ENCODE data around the gene DDX18. TPM values are rescaled to one million over a fixed set of nuclear protein-coding genes. Genes with fewer than 3 reads are reported as not detected.

The DDX18 gene
- total RNA-seq, 1 donor from 2014 or later: 51.9 TPM

DNA sequence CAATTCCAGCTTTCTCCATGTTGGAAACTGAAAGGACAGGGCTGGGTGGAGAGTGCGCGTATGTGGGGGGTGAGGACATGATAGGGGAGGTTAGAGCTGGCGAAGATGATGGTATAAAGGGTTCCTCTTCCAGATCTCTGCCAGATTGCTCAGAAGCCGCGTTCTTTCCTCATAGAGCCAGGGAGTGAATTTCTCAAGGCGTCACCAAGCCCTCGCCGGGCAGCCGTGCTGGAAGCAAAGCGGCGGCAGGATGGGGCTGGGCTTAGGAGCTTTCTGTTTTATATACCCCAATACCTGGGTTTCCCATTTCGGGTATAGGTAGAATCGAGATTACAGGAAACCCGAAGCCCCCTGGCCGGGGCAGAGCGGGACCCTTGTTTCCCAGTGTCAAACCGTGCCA is 43.8 kb downstream of the DDX18 start:
- no peak for DNase-seq (ENCODE audit: low read depth)
- H3K4me3 ChIP-seq (ENCODE audit: low read depth, low read length): no peak overlapping the region
- TF ChIP-seq, protein P1, sequence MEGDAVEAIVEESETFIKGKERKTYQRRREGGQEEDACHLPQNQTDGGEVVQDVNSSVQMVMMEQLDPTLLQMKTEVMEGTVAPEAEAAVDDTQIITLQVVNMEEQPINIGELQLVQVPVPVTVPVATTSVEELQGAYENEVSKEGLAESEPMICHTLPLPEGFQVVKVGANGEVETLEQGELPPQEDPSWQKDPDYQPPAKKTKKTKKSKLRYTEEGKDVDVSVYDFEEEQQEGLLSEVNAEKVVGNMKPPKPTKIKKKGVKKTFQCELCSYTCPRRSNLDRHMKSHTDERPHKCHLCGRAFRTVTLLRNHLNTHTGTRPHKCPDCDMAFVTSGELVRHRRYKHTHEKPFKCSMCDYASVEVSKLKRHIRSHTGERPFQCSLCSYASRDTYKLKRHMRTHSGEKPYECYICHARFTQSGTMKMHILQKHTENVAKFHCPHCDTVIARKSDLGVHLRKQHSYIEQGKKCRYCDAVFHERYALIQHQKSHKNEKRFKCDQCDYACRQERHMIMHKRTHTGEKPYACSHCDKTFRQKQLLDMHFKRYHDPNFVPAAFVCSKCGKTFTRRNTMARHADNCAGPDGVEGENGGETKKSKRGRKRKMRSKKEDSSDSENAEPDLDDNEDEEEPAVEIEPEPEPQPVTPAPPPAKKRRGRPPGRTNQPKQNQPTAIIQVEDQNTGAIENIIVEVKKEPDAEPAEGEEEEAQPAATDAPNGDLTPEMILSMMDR (conservative IDR thresholded peaks at IDR 0.05; ENCODE audit: low read depth, low read length): no peak

DNA sequence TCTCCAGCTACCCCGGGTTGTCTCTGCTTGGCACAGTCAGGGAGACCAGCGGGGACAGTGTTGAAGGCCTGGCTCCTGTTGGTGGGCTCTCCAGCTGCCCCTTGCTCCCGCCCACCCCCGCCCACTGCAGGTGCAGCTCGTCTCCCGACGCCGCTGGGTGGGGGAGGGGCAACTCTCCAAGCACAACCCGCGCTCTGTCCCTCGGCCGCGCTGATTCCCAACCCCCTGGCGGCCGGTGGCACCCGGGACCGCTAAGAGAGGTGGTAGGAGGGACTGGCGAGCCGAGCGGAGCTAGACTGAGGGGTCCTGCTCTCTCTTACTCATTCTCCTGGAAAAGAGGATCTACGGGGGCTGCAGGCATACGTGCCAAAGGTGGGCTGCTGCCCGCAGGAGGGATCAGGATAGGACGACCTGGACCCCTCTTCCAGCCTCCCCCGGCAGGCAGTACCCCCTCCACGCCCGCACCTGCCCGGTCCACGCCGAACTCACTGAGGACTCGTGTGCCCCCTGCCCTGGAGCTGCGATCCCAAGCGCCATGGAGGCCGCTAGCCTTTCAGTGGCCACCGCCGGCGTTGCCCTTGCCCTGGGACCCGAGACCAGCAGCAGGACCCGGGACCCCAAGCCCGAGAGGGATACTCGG is 44.5 kb downstream of the DDX18 start:
- DNase-seq (ENCODE audit: low read depth): no peak
- TF ChIP-seq, protein P1 (conservative IDR thresholded peaks at IDR 0.05; ENCODE audit: low read depth, low read length): no peak
- no peak overlapping the region for H3K4me3 ChIP-seq (ENCODE audit: low read depth, low read length)

DNA sequence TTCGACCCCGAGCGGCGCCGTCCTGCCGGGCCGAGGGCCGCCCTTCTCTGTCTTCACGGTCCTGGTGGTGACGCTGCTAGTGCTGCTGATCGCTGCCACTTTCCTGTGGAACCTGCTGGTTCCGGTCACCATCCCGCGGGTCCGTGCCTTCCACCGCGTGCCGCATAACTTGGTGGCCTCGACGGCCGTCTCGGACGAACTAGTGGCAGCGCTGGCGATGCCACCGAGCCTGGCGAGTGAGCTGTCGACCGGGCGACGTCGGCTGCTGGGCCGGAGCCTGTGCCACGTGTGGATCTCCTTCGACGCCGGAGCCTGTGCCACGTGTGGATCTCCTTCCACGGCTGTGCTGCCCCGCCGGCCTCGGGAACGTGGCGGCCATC is 45.0 kb downstream of the DDX18 start:
- no peak for DNase-seq (ENCODE audit: low read depth)
- no peak overlapping the region for H3K4me3 ChIP-seq (ENCODE audit: low read depth, low read length)
- TF ChIP-seq, protein P1 (conservative IDR thresholded peaks at IDR 0.05; ENCODE audit: low read depth, low read length): no peak

DNA sequence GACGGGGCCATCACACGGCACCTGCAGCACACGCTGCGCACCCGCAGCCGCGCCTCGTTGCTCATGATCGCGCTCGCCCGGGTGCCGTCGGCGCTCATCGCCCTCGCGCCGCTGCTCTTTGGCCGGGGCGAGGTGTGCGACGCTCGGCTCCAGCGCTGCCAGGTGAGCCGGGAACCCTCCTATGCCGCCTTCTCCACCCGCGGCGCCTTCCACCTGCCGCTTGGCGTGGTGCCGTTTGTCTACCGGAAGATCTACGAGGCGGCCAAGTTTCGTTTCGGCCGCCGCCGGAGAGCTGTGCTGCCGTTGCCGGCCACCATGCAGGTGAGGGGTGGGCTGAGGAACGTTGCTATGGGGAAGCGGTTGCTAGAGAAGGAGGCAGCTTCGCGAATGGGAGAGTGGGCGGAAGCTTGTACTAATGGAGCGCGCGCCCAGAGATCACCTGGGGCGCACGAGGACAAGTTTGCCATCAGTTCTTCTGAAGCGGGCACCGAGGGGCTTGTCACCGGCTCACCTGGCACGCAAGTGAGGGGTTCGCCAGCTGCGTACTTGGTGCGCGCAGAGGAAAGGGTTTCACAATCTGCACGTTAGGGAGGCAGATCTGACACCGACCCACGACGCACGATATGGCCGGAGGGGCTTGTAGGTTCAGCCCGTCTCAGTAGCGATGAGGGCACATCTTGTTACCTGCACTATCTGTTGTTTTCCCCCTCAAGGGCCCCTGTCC is 45.6 kb downstream of the DDX18 start:
- no peak overlapping the region for H3K4me3 ChIP-seq (ENCODE audit: low read depth, low read length)
- DNase-seq (ENCODE audit: low read depth): no peak
- TF ChIP-seq, protein P1 (conservative IDR thresholded peaks at IDR 0.05; ENCODE audit: low read depth, low read length): no peak

DNA sequence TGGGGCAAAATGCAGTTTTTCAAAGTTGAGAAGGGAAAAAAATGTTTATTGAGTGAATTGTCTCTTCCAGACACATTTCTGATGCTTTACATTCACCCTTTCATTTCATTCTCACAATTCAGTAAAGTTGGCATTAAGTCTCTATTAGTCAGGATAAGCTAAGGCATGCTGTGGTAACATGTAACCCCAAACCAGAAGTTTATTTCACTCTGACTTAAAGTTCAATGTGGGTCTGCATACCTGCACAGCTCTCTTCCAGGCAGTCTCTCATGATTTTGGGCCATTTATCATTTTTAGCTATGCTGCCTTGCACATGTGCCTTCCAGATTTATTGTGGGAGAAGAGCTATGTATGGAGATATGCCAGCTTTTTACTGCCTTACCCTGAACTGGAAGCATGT is 48.0 kb downstream of the DDX18 start:
- DNase-seq (ENCODE audit: low read depth): no peak
- H3K4me3 ChIP-seq (ENCODE audit: low read depth, low read length): no peak overlapping the region
- TF ChIP-seq, protein P1 (conservative IDR thresholded peaks at IDR 0.05; ENCODE audit: low read depth, low read length): no peak

DNA sequence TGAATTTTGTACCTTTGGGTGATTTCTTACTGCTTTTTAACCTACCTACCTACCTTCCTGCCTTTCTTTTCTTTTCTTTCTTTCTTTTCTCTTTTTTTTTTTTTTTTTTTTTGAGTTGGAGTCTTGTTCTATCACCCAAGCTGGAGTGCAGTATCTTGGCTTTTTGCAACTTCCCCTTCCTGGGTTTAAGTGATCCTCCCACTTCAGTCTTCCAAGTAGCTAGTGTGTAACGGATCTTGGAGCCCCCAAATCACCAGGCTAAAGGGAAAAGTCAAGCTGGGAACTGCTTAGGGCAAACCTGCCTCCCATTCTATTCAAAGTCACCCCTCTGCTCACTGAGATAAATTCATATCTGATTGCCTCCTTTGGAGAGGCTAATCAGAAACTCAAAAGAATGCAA is 61.3 kb downstream of the DDX18 start:
- no peak for DNase-seq (ENCODE audit: low read depth)
- no peak overlapping the region for H3K4me3 ChIP-seq (ENCODE audit: low read depth, low read length)
- TF ChIP-seq, protein P1 (conservative IDR thresholded peaks at IDR 0.05; ENCODE audit: low read depth, low read length): no peak

DNA sequence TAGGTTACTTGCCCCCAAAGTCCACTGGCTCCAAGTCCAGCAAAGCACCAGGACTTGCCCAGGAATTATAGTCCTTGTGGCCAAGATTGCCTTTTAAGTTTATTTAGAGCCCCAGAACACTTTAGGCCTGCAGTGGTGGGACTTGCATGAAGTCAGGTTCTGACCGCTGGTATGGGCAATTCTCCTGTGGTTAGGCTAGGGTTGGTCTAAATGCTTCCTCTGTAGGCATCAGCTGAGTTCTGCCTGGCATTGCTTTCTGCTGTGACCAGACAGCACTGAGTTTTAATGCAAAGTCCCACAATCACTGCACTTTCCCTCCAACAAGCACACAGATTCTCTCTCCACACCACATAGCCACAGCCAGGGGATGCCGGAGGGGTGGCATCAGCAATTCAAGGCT is 64.5 kb downstream of the DDX18 start:
- H3K4me3 ChIP-seq (ENCODE audit: low read depth, low read length): no peak overlapping the region
- TF ChIP-seq, protein P1 (conservative IDR thresholded peaks at IDR 0.05; ENCODE audit: low read depth, low read length): no peak
- DNase-seq (ENCODE audit: low read depth): no peak

All from epithelial cell of proximal tubule (primary cell).